IMR-90 (cell line): ENCODE results near the gene POLR2E. TPM values are rescaled to one million over a fixed set of nuclear protein-coding genes. Genes with fewer than 3 reads are reported as not detected.
A peak's percentile ranks its signal among the peaks of the same experiment; 100 is the strongest.

Experiments used
- ATAC-seq: fragments of 200-7000 bp; cut with Tn5 transposase; 2 replicates; pipeline ENCODE4 v1.9.1; 2020; ENCODE audit warnings: low read depth, mild to moderate bottlenecking, moderate library complexity
- BruUV-seq: library from RNA; stranded (reverse); fragments of 400-500 nt; replicated peaks from 2 replicates; lab custom pipeline; 2021; lab: Mats Ljungman, UMichigan
- CTCF ChIA-PET: fragments of 300-600 bp; formaldehyde crosslinking; extraction: SDS; loops from one replicate; lab custom pipeline; 2021; ENCODE audit warnings: antibody characterized with exemption; lab: Yijun Ruan, JAX
- POLR2A ChIA-PET: fragments of 300-600 bp; sonication (Branson Sonifier 250); formaldehyde crosslinking; loops from one replicate; lab custom pipeline; 2022; ENCODE audit warnings: antibody characterized with exemption; ENCODE audit not compliant: unreplicated experiment; lab: Charles Lee
- DNase-seq: peaks from one replicate; pipeline ENCODE4 v3.0.0; 2013
- H2AFZ ChIP-seq: replicated peaks from 2 replicates; pipeline ENCODE3; 2013; ENCODE audit warnings: low read length, mild to moderate bottlenecking; ENCODE audit not compliant: poor library complexity
- H2AK5ac ChIP-seq: 2 replicates; pipeline ENCODE4 v1.6.1; 2013; ENCODE audit warnings: low read depth, low read length, inconsistent platforms
- H2AK9ac ChIP-seq: replicated peaks from 2 replicates; pipeline ENCODE3; 2013; ENCODE audit warnings: mild to moderate bottlenecking, low read depth, low read length, moderate library complexity; ENCODE audit not compliant: poor library complexity
- H2BK120ac ChIP-seq: 2 replicates; pipeline ENCODE4 v1.6.1; 2013; ENCODE audit warnings: low read depth, low read length, inconsistent platforms
- H2BK15ac ChIP-seq: 3 replicates; pipeline ENCODE4 v1.6.1; 2013; ENCODE audit warnings: low read depth, low read length, inconsistent platforms
- H2BK20ac ChIP-seq: 2 replicates; pipeline ENCODE4 v1.6.1; 2013; ENCODE audit warnings: low read depth, mild to moderate bottlenecking, inconsistent platforms, low read length, moderate library complexity
- H2BK5ac ChIP-seq: 2 replicates; pipeline ENCODE4 v1.6.1; 2013; ENCODE audit warnings: mild to moderate bottlenecking, low read depth, low read length, inconsistent platforms; ENCODE audit not compliant: poor library complexity, severe bottlenecking
- H3K14ac ChIP-seq: replicated peaks from 2 replicates; pipeline ENCODE4 v1.6.1; 2013; ENCODE audit warnings: low read depth, low read length, inconsistent platforms
- H3K18ac ChIP-seq: 2 replicates; pipeline ENCODE4 v1.6.1; 2013; ENCODE audit warnings: low read depth, low read length, control low read depth
- H3K23ac ChIP-seq: 2 replicates; pipeline ENCODE4 v1.6.1; 2013; ENCODE audit warnings: low read depth, low read length, inconsistent platforms
- H3K27ac ChIP-seq: 2 replicates; pipeline ENCODE4 v1.5.1; 2013; ENCODE audit warnings: mild to moderate bottlenecking, control low read depth, low read length; ENCODE audit not compliant: insufficient read depth
- H3K27me3 ChIP-seq: 2 replicates; pipeline ENCODE4 v1.6.1; 2013; ENCODE audit warnings: low read length; ENCODE audit not compliant: control insufficient read depth, insufficient read depth
- H3K36me3 ChIP-seq: 2 replicates; pipeline ENCODE4 v1.6.1; 2013; ENCODE audit warnings: low read length, mixed read lengths; ENCODE audit not compliant: control insufficient read depth, insufficient read depth
- H3K4ac ChIP-seq: 2 replicates; pipeline ENCODE4 v1.6.1; 2013; ENCODE audit warnings: low read depth, low read length, inconsistent platforms
- H3K4me1 ChIP-seq: 2 replicates; pipeline ENCODE4 v1.6.1; 2013; ENCODE audit warnings: low read length, mixed read lengths; ENCODE audit not compliant: control insufficient read depth, insufficient read depth
- H3K4me2 ChIP-seq: 2 replicates; pipeline ENCODE4 v1.6.1; 2013; ENCODE audit warnings: low read depth, mild to moderate bottlenecking, control low read depth, low read length, moderate library complexity
- H3K4me3 ChIP-seq: 2 replicates; pipeline ENCODE4 v1.5.1; 2013; ENCODE audit warnings: low read depth, mild to moderate bottlenecking, control low read depth, low read length, moderate library complexity; ENCODE audit not compliant: insufficient read depth
- H3K56ac ChIP-seq: 2 replicates; pipeline ENCODE4 v1.6.1; 2013; ENCODE audit warnings: low read length, inconsistent platforms; ENCODE audit not compliant: insufficient read depth; ENCODE audit errors: extremely low read depth
- H3K79me1 ChIP-seq, 2 experiments: 2 replicates each; pipeline ENCODE4 v1.6.1; 2013; ENCODE audit warnings: low read length in 2 of 2, inconsistent platforms in 1 of 2, low read depth in 1 of 2
- H3K9ac ChIP-seq: 2 replicates; pipeline ENCODE4 v1.6.1; 2013; ENCODE audit warnings: low read depth, low read length, control low read depth
- H3K9me1 ChIP-seq: 2 replicates; pipeline ENCODE4 v1.6.1; 2013; ENCODE audit warnings: low read length, inconsistent platforms; ENCODE audit not compliant: insufficient read depth
- H3K9me3 ChIP-seq: 2 replicates; pipeline ENCODE4 v1.6.1; 2013; ENCODE audit warnings: low read length; ENCODE audit not compliant: control insufficient read depth, insufficient read depth
- H4K20me1 ChIP-seq: 2 replicates; pipeline ENCODE4 v1.6.1; 2013; ENCODE audit warnings: low read length, inconsistent platforms; ENCODE audit not compliant: insufficient read depth
- H4K5ac ChIP-seq: 2 replicates; pipeline ENCODE4 v1.6.1; 2013; ENCODE audit warnings: mild to moderate bottlenecking, low read depth, low read length, control low read depth
- H4K8ac ChIP-seq, 2 experiments: 2 replicates each; pipeline ENCODE4 v1.6.1; 2013; ENCODE audit warnings: low read depth in 2 of 2, low read length in 2 of 2, control low read depth in 1 of 2, inconsistent platforms in 1 of 2
- H4K91ac ChIP-seq: 2 replicates; pipeline ENCODE4 v1.6.1; 2013; ENCODE audit warnings: low read depth, low read length, inconsistent platforms; ENCODE audit not compliant: insufficient read depth
- BHLHE40 ChIP-seq: fragments of 150-350 bp; IDR thresholded peaks from 2 replicates; pipeline ENCODE4 v1.6.1; 2016; ENCODE audit warnings: mild to moderate bottlenecking, low read depth, low read length
- CEBPB ChIP-seq: IDR thresholded peaks from 2 replicates; pipeline ENCODE4 v1.6.1; 2012; ENCODE audit warnings: low read depth, low read length, improper control_type of control experiment
- CHD1 ChIP-seq: IDR thresholded peaks from 2 replicates; pipeline ENCODE4 v1.6.1; 2012; ENCODE audit warnings: low read depth, low read length, improper control_type of control experiment
- FOS ChIP-seq: fragments of 150-350 bp; IDR thresholded peaks from 2 replicates; pipeline ENCODE4 v1.6.1; 2016; ENCODE audit warnings: low read depth, low read length
- MAFK ChIP-seq: IDR thresholded peaks from 2 replicates; pipeline ENCODE4 v1.6.1; 2012; ENCODE audit warnings: low read depth, low read length, improper control_type of control experiment
- MAZ ChIP-seq: IDR thresholded peaks from 2 replicates; pipeline ENCODE4 v1.6.1; 2012; ENCODE audit warnings: low read depth, mild to moderate bottlenecking, low read length, improper control_type of control experiment, moderate library complexity, borderline replicate concordance
- MXI1 ChIP-seq: IDR thresholded peaks from 2 replicates; pipeline ENCODE4 v1.6.1; 2012; ENCODE audit warnings: low read depth, mild to moderate bottlenecking, low read length, moderate library complexity, borderline replicate concordance
- NFE2L2 ChIP-seq: fragments of 150-350 bp; IDR thresholded peaks from 2 replicates; pipeline ENCODE4 v1.6.1; 2016; ENCODE audit warnings: low read depth, mild to moderate bottlenecking, low read length
- POLR2A ChIP-seq: IDR thresholded peaks from 2 replicates; pipeline ENCODE4 v1.6.1; 2012; ENCODE audit warnings: mild to moderate bottlenecking, low read depth, low read length
- RAD21 ChIP-seq: IDR thresholded peaks from 2 replicates; pipeline ENCODE4 v1.6.1; 2012; ENCODE audit warnings: low read length, improper control_type of control experiment
- RCOR1 ChIP-seq: IDR thresholded peaks from 2 replicates; pipeline ENCODE4 v1.6.1; 2012; ENCODE audit warnings: mild to moderate bottlenecking, low read length, improper control_type of control experiment; ENCODE audit not compliant: insufficient replicate concordance
- RFX5 ChIP-seq: IDR thresholded peaks from 2 replicates; pipeline ENCODE4 v1.8.0; 2012; ENCODE audit warnings: low read depth, mild to moderate bottlenecking, low read length, moderate library complexity
- SMC3 ChIP-seq: fragments of 150-350 bp; IDR thresholded peaks from 2 replicates; pipeline ENCODE4 v1.6.1; 2016; ENCODE audit warnings: low read depth, mild to moderate bottlenecking, antibody characterized with exemption, low read length, moderate library complexity
- WGBS, 2 experiments: methylation state at CpG; one replicate each; pipeline versions ENCODE4 v1.1.5 to v1.1.7; 2013; ENCODE audit warnings: missing lambda C conversion rate in 2 of 2; ENCODE audit not compliant: insufficient read length in 1 of 2; ENCODE audit errors: extremely low coverage in 2 of 2; 5-methylcytosine and 5-hydroxymethylcytosine counted together
- dilution Hi-C: fragments of 300-500 bp; cut with HindIII; formaldehyde crosslinking; loops from one replicate; pipeline ENCODE4 v1.14.3; 2018; ENCODE audit warnings: low sequenced_read_pairs; ENCODE audit not compliant: unreplicated experiment
- in situ Hi-C: fragments of 300-500 bp; cut with MboI; formaldehyde crosslinking; loops from 3 replicates; pipeline ENCODE4 v1.14.3; 2019; ENCODE audit warnings: low sequenced_read_pairs, inconsistent platforms, mixed read lengths
- intact Hi-C: fragments of 100-400 bp; cut with micrococcal nuclease; formaldehyde crosslinking; loops from 2 replicates; pipeline ENCODE4 v1.10.0; 2022
- polyA plus RNA-seq, 3 experiments: library from polyadenylated mRNA; depleted of rRNA; stranded (reverse); fragments of >200 nt; gene quantifications; 2 replicates each; pipeline ENCODE4 v1.2.3, GENCODE V29; 2012; ENCODE audit warnings: low replicate concordance in 1 of 3
- total RNA-seq: library from RNA; depleted of rRNA; stranded (reverse); fragments of >200 nt; gene quantifications from 2 replicates; pipeline ENCODE4 v1.2.3, GENCODE V29; 2012
- TF ChIP-seq, protein P1 (sequence below): fragments of 150-350 bp; IDR thresholded peaks from 2 replicates; pipeline ENCODE4 v1.6.1; 2017; ENCODE audit warnings: mild to moderate bottlenecking, antibody characterized with exemption, low read length, low read depth
- TF ChIP-seq, protein P2 (sequence below): fragments of 150-350 bp; IDR thresholded peaks from 2 replicates; pipeline ENCODE4 v1.6.1; 2016; ENCODE audit warnings: low read depth, mild to moderate bottlenecking, low read length, moderate library complexity, borderline replicate concordance

POLR2E gene
- total and polyA plus RNA-seq, 2 of the 4 experiments (the other 2 are of a cell fraction) = 294 to 391 TPM

DNA sequence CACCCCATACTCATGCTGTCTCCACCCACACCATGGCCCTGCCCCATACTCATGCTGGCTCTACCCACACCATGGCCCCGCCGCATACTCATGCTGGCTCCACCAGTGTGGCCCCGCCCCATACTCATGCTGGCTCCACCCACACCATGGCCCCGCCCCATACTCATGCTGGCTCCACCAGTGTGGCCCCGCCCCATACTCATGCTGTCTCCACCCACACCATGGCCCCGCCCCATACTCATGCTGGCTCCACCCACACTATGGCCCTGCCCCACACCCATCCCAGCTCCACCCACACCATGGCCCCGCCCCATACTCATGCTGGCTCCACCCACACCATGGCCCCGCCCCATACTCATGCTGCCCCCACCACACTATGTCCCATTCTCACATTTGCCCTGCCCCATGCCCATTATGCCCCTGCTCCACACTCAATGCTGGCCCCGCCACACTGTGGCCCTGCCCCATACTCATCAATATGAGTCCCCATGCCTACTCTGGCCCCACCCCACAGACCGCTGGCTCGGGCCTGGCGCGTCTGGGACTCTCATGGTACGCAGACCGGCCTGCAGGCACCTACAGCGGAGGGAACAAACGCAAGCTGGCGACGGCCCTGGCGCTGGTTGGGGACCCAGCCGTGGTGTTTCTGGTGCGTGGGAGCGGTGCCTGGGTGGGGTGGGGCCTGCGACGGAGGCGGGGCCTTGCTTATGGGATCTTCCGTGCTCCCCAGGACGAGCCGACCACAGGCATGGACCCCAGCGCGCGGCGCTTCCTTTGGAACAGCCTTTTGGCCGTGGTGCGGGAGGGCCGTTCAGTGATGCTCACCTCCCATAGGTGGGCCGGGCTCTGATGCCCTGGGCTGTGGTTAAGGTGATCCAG is 31.9 kb downstream of the POLR2E start:
- ChIA-PET POLR2A (no interaction called here), CTCF (no interaction called here)
- in situ Hi-C loops = no loop called here
- TF ChIP-seq BHLHE40 = no peak
- TF ChIP-seq MAZ = no peak
- TF ChIP-seq RCOR1 = no peak
- TF ChIP-seq POLR2A = no peak
- TF ChIP-seq SMC3 = no peak
- no peak for TF ChIP-seq MXI1
- no peak for TF ChIP-seq CEBPB
- TF ChIP-seq FOS = no peak
- TF ChIP-seq RFX5 = no peak
- no peak for TF ChIP-seq NFE2L2
- TF ChIP-seq CHD1 = no peak
- TF ChIP-seq RAD21 = no peak
- TF ChIP-seq, protein P1, sequence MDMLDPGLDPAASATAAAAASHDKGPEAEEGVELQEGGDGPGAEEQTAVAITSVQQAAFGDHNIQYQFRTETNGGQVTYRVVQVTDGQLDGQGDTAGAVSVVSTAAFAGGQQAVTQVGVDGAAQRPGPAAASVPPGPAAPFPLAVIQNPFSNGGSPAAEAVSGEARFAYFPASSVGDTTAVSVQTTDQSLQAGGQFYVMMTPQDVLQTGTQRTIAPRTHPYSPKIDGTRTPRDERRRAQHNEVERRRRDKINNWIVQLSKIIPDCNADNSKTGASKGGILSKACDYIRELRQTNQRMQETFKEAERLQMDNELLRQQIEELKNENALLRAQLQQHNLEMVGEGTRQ = no peak
- TF ChIP-seq, protein P2, sequence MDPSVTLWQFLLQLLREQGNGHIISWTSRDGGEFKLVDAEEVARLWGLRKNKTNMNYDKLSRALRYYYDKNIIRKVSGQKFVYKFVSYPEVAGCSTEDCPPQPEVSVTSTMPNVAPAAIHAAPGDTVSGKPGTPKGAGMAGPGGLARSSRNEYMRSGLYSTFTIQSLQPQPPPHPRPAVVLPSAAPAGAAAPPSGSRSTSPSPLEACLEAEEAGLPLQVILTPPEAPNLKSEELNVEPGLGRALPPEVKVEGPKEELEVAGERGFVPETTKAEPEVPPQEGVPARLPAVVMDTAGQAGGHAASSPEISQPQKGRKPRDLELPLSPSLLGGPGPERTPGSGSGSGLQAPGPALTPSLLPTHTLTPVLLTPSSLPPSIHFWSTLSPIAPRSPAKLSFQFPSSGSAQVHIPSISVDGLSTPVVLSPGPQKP = no peak
- no peak for TF ChIP-seq MAFK

More for the DNA sequence above, 31.9 kb downstream of the POLR2E start:
- Histone ChIP-seq H4K5ac (no peak overlapping the region), H3K27me3 (peaks cover 12% of the 10 kb centered on the region), H3K9ac (no peak overlapping the region), H3K4me3 (no peak overlapping the region), H2AK9ac (peak overlapping the region; percentile 50), H3K4ac (no peak overlapping the region), H2BK120ac (no peak overlapping the region), H4K8ac (no peak overlapping the region), H3K56ac (no peak overlapping the region), H3K27ac (no peak overlapping the region), H3K14ac (no peak overlapping the region), H3K23ac (no peak overlapping the region), H2BK20ac (no peak overlapping the region), H3K36me3 (no peaks in the 10 kb centered on the region), H2BK15ac (no peak overlapping the region), H3K9me1 (no peaks in the 10 kb centered on the region), H3K4me1 (peaks cover 3% of the 10 kb centered on the region; the same call in 1 of the 2 replicates), H4K91ac (no peak overlapping the region), H2AFZ (no peak overlapping the region), H4K20me1 (0 out of 2 replicates have a peak, but pooled peaks cover 6% of the 10 kb centered on the region), H3K4me2 (no peak overlapping the region), H3K18ac (no peak overlapping the region), H2BK5ac (no peak overlapping the region), H3K79me1 (no peaks in the 10 kb centered on the region), H3K9me3 (peaks cover 8% of the 10 kb centered on the region), H2AK5ac (no peak overlapping the region)
- 93% methylated on average over 20 of the region's 37 CpGs; no CpG with 5 or more reads in 1 of the 2 experiments for WGBS, 2 experiments
- intact Hi-C loops = no loop called here
- no peak for ATAC-seq
- dilution Hi-C loops = no loop called here
- no TSS peak for BruUV-seq
- DNase-seq = no peak
